Activated naive CD8-positive, alpha-beta T cell (primary cell): Measurements from ENCODE around the gene HOXC9.

Experiments
- H3K27ac Mint-ChIP-seq: one replicate; pipeline ENCODE4 v1.8.0; 2021; ENCODE audit warnings: mixed read lengths
- H3K27me3 Mint-ChIP-seq: one replicate; pipeline ENCODE4 v1.8.0; 2021; ENCODE audit warnings: mixed read lengths
- H3K36me3 Mint-ChIP-seq: one replicate; pipeline ENCODE4 v1.8.0; 2021; ENCODE audit warnings: mixed read lengths
- H3K4me1 Mint-ChIP-seq: one replicate; pipeline ENCODE4 v1.8.0; 2021; ENCODE audit warnings: low read depth, mixed read lengths
- H3K4me3 Mint-ChIP-seq: one replicate; pipeline ENCODE4 v1.8.0; 2021; ENCODE audit warnings: mild to moderate bottlenecking, mixed read lengths
- H3K9me3 Mint-ChIP-seq: one replicate; pipeline ENCODE4 v1.8.0; 2021; ENCODE audit warnings: low read depth, mixed read lengths

HOXC9 gene

GRCh38 chr12:53996240-53997203, 3.4 kb upstream of the HOXC9 start:
- Mint-ChIP-seq H3K9me3 (no peaks in the 10 kb centered on the region), H3K4me3 (peak overlapping the region; percentile 81), H3K4me1 (peaks cover 39% of the 10 kb centered on the region), H3K27me3 (peaks cover 48% of the 10 kb centered on the region), H3K27ac (no peak overlapping the region), H3K36me3 (no peaks in the 10 kb centered on the region)

DNA sequence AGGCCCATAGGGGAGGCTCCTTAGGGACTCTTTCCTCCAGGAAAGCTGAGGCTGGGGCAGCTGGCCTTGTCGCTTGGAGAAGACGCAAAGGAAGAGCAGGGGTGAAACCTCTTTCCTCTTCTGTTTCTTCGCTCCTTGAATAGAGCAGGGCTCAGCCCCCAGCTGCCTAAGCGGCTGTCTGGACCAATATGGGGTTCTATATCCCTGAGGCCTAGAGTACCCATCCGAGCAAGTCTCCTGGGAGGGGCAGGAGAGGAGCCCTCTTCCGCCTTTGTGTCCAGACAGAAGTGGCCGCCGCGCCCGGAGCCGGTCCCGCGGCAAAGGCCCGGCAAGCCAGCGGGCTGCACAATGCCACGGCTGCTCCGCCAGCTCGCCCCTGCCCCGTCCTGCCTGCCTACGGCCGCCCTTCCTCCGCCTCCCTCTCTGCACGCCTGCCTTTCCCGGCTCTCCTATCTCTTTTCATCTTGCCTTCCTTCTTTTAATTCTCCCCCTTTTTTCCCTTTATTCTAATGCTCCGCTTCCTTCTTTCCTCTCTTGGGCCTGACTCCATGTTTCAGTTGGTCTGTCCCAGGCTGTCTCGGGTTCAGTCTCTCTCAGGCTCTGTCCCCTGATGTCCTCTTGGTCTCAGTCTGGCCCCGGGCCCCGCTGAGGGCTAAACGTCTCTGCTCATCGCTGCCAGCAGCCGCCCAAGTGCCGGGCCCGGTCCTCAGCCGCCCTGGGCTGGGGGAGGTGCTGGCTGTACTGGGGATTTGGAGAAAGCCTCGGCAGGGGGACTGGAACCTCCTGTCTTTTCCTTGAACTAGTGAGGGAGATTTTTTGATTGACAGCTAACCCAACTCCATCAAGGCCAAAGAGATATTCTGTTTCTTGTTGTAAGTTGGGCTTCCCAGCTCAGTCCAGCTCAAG, 2.5 kb upstream of the HOXC9 start:
- Mint-ChIP-seq H3K4me3 (peak overlapping the region; percentile 81), H3K27me3 (peaks cover 46% of the 10 kb centered on the region), H3K27ac (no peak overlapping the region), H3K9me3 (no peaks in the 10 kb centered on the region), H3K36me3 (no peaks in the 10 kb centered on the region), H3K4me1 (peaks cover 38% of the 10 kb centered on the region)

DNA sequence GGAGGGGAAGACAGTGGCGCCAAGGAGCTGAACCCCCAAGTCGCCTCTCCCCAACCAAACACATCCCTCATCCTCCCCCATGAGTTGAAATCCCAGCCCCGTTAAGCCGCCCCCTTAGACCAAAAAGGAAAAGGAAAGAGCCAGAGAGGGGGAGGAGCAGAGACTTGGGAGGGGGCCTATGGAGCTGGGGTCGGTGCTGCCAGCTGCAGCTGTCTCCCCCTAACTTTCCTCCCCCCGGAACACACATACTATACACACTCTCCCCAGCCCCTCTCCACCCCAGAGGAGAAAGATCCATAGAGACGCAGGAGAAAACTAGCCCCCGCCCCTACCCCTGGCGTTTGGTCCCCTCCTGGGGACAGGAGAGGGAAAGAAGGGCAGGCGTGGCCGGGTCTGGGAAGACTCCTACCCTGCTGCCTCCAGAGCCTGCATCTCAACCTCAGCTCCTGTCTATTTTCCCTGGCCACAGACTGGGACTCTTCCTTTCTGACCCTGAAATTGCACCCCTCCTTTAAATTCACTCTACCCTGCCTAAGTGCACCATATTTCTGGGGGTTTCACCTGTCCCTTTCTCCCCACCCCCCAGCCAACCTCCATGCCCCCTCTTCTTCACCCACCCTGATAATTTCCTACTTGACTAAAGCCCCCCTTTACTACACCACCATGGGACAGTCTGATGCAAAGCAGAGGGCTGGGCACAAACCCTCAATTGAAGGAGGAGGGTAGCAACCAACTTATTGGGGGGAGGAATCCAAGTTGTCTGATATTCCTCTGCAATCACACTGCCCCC, 1.7 kb upstream of the HOXC9 start:
- no peaks in the 10 kb centered on the region for H3K36me3 Mint-ChIP-seq
- peaks cover 50% of the 10 kb centered on the region for H3K27me3 Mint-ChIP-seq
- H3K27ac Mint-ChIP-seq = no peak overlapping the region
- H3K4me1 Mint-ChIP-seq = peaks cover 40% of the 10 kb centered on the region
- H3K4me3 Mint-ChIP-seq = no peak overlapping the region
- H3K9me3 Mint-ChIP-seq = no peaks in the 10 kb centered on the region

DNA sequence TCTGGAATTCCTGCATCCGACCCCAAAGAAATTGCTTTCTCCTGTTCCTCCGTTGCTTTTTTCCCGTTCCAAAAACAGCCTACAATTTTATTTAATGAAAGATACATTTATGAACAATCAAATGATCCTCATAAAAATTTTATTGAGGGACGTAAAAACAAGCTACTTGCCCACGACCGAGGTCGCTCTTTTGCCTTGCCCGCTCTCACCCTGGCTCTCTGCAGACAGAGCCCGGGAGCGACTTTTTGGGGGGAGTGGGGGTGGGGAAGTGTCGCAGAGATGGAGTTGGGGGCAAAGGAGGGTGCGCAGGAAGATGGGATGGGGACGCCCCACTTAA, 1.1 kb upstream of the HOXC9 start:
- H3K27ac Mint-ChIP-seq = no peak overlapping the region
- no peaks in the 10 kb centered on the region for H3K36me3 Mint-ChIP-seq
- no peaks in the 10 kb centered on the region for H3K9me3 Mint-ChIP-seq
- H3K4me3 Mint-ChIP-seq = no peak overlapping the region
- H3K4me1 Mint-ChIP-seq = peaks cover 36% of the 10 kb centered on the region
- H3K27me3 Mint-ChIP-seq = peaks cover 50% of the 10 kb centered on the region

GRCh38 chr12:53999559-54000115, 324 bp upstream of the HOXC9 start:
- H3K27ac Mint-ChIP-seq = no peak overlapping the region
- no peaks in the 10 kb centered on the region for H3K36me3 Mint-ChIP-seq
- peaks cover 32% of the 10 kb centered on the region for H3K4me1 Mint-ChIP-seq
- H3K27me3 Mint-ChIP-seq = peaks cover 47% of the 10 kb centered on the region
- no peaks in the 10 kb centered on the region for H3K9me3 Mint-ChIP-seq
- H3K4me3 Mint-ChIP-seq = peak overlapping the region; percentile 65

DNA sequence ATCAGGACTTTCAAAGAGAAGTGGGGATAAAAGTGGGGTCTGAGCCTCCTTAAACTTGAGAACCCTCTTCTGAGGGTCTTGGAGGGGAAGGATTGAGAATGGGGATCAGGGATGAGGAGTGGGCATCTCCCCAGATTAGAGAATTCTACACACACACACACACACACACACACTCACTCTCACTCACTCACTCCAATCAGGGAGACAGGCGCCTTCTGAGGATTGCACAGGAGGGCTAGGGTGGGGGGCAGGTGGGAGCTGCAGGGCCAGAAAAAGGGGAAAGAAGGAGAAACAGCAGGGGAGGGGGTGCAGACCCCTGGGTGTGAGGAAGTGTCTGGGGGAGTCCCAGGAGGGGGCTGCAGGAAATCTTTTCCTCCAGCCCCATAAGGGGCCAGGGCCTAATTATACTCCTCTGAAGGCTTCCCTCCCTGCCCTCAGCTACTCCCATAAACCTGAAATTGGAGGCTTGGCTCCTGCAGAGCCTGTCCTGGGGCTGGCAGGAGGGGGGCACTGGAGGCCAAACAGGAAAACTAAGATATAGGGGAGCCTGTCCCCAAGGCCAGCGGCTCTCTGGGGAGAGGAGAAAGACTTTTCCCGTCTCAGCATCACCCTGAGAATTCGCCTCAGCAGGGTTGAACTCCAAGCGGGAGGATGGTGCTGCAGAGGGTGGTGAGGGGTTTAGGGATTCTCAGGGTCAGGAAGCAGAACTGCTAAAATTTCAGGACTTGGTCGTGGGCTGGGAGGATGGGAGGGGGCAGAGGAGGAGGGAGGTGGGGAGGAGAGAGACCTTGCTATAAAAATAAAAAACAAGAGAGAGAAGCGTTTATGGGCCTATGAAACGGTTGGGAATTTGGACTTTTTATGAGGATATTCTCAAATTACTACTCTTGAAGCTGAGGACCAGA, 1.6 kb downstream of the HOXC9 start:
- no peaks in the 10 kb centered on the region for H3K36me3 Mint-ChIP-seq
- H3K4me3 Mint-ChIP-seq = no peak overlapping the region
- no peak overlapping the region for H3K27ac Mint-ChIP-seq

GRCh38 chr12:54002278-54002914, 2.4 kb downstream of the HOXC9 start:
- H3K36me3 Mint-ChIP-seq = no peaks in the 10 kb centered on the region
- H3K9me3 Mint-ChIP-seq = no peaks in the 10 kb centered on the region
- peaks cover 27% of the 10 kb centered on the region for H3K4me1 Mint-ChIP-seq
- peak overlapping the region; percentile 15 for H3K4me3 Mint-ChIP-seq
- H3K27ac Mint-ChIP-seq = no peak overlapping the region
- H3K27me3 Mint-ChIP-seq = peaks cover 52% of the 10 kb centered on the region

More for the DNA sequence above, 1.6 kb downstream of the HOXC9 start:
- peaks cover 52% of the 10 kb centered on the region for H3K27me3 Mint-ChIP-seq
- H3K9me3 Mint-ChIP-seq = no peaks in the 10 kb centered on the region
- peaks cover 29% of the 10 kb centered on the region for H3K4me1 Mint-ChIP-seq

DNA sequence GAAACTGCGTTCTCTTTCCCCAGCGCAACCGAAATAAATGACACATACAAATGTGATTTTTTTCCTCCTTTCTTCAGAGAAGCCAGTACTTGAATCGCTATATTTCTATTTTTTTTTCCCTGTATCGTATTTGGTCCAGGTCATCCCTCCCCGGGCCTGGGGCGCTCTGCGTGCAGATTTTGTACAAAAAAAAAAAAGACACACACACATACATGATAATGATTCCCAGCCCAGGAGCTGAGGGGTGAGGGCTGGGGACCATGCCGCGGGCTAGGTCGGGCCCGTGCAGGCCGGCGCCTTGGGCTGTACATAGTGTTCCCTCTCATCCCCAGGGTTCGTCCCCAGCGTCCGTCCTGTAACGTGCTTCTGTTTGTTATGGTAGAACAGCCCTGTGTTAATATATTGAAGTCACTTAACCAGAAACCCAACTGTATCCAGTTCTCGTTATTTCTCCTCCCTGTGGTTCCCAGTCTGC, 3.0 kb downstream of the HOXC9 start:
- H3K27ac Mint-ChIP-seq = no peak overlapping the region
- peaks cover 50% of the 10 kb centered on the region for H3K27me3 Mint-ChIP-seq
- H3K4me1 Mint-ChIP-seq = peaks cover 22% of the 10 kb centered on the region
- no peaks in the 10 kb centered on the region for H3K9me3 Mint-ChIP-seq
- no peaks in the 10 kb centered on the region for H3K36me3 Mint-ChIP-seq
- peak overlapping the region; percentile 15 for H3K4me3 Mint-ChIP-seq

- Mint-ChIP-seq H3K9me3 (no peaks in the 10 kb centered on the region), H3K4me1 (peaks cover 21% of the 10 kb centered on the region), H3K27ac (peak overlapping the region; percentile 70), H3K4me3 (no peak overlapping the region), H3K27me3 (peaks cover 43% of the 10 kb centered on the region), H3K36me3 (no peaks in the 10 kb centered on the region)
Observed at GRCh38 chr12:54003625-54004024, 3.7 kb downstream of the HOXC9 start.

DNA sequence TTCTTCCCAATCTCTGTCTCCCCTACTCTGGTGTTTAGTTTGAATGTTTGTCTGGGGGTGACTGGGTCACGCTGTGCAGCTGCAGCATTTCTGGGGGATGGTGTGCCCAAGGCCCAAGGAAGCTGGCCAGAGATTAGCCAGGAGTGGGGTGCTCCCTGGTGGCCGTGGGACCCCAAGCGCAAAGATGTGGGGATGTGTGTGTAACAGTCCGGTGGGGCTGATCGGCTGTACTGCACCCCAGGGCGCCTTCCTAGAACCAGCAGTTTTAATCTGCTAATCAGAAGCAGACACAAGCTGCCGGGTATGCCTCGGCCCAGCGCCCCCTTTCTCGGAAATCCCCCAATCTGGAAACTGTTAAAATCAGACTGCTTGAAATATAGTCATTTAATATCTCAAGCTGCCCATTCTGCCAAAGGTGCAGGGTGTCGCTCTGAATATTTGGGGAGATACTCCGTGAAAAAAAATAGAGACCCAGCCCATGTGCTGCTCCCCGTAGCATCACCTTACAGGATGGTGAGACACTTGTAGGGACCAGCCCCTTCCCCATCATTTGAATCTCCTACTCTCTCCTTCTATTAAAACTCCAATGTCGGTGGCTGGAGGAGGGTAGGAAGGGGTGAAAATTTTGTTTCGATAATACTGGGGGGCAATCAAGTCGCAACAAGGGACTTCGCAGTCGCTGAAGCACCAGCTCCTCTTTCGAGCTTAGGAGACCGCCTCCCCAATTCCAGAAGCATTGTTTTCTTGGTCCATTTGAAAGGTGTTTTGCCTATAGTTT, 4.3 kb downstream of the HOXC9 start:
- H3K27ac Mint-ChIP-seq = no peak overlapping the region
- no peak overlapping the region for H3K4me3 Mint-ChIP-seq

DNA sequence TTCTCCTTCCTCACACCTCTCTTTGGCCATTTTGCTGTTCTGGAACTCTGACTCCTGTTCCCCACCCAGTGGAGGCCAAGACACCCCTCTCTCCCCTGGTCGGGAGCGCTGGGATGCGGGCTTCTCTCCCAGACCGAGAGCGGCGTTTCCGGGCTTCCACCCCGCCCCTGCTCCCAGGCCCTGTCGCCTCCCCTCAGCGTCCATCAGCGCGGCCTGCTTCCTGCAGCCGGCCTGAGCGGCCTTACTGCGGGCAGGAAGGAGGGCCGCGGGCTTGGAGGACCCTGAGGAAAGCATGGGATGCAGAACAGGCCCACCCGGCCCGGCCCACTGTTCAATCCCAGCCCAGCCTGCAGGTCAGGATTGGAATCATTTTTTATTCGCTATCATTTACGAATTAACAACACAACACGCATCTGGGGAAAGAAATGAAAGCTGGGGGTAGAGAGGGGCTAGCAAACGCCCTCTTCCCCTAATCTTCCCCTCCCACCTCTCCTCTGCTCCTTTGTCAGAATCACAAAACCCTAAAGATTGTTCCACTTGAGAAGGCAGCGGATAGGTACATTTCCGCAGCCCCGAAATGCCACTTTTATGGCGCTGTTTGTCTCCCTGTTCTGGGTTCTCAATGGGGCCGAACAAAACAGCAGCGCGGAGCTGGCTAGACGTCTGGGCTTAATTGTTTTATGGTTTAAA, 5.0 kb downstream of the HOXC9 start:
- Mint-ChIP-seq H3K27me3 (peaks cover 43% of the 10 kb centered on the region), H3K27ac (no peak overlapping the region), H3K9me3 (no peaks in the 10 kb centered on the region), H3K36me3 (no peaks in the 10 kb centered on the region), H3K4me3 (peak overlapping the region; percentile 38), H3K4me1 (peaks cover 23% of the 10 kb centered on the region)

More for the DNA sequence above, 4.3 kb downstream of the HOXC9 start:
- Mint-ChIP-seq H3K36me3 (no peaks in the 10 kb centered on the region), H3K9me3 (no peaks in the 10 kb centered on the region), H3K27me3 (peaks cover 40% of the 10 kb centered on the region), H3K4me1 (peaks cover 22% of the 10 kb centered on the region)

- Mint-ChIP-seq H3K9me3 (no peaks in the 10 kb centered on the region), H3K27ac (no peak overlapping the region), H3K4me1 (peaks cover 22% of the 10 kb centered on the region), H3K36me3 (no peaks in the 10 kb centered on the region), H3K4me3 (peak overlapping the region; percentile 38), H3K27me3 (peaks cover 46% of the 10 kb centered on the region)
Observed at GRCh38 chr12:54005531-54005852, 5.5 kb downstream of the HOXC9 start.
